Psoas muscle (tissue), 8 donors: ENCODE measurements around the gene KCND3. TPM values are rescaled to one million over a fixed set of nuclear protein-coding genes. Genes with fewer than 3 reads are reported as not detected.

Source experiments
- ATAC-seq, 4 donors: fragments of 200-7000 bp; cut with Tn5 transposase; one replicate each; pipeline ENCODE4 v1.9.1; 2020; ENCODE audit warnings: moderate library complexity in 3 of 4, mild to moderate bottlenecking in 2 of 4
- DNase-seq, 2 donors: peaks; one replicate each; pipeline ENCODE4 v3.0.0-alpha.2; 2020
- H3K27ac ChIP-seq: fragments of 200-600 bp; one replicate; pipeline ENCODE4 v1.8.0; 2022
- H3K27me3 ChIP-seq, 3 donors: fragments of 200-600 bp in 1 of 3; one replicate each; pipeline versions ENCODE4 v1.6.1 to v1.8.0; 2013 to 2022; ENCODE audit warnings: low read length in 2 of 3, mild to moderate bottlenecking in 2 of 3, moderate library complexity in 1 of 3; ENCODE audit not compliant: insufficient read depth in 3 of 3
- H3K36me3 ChIP-seq, 2 donors: fragments of 200-600 bp in 1 of 2; one replicate each; pipeline versions ENCODE4 v1.6.1 to v1.8.0; 2013 to 2022; ENCODE audit warnings: low read depth in 1 of 2, mild to moderate bottlenecking in 1 of 2, moderate library complexity in 1 of 2; ENCODE audit not compliant: insufficient read depth in 1 of 2
- H3K4me1 ChIP-seq: fragments of 200-600 bp; one replicate; pipeline ENCODE4 v1.8.0; 2022
- H3K4me3 ChIP-seq: fragments of 200-600 bp; one replicate; pipeline ENCODE4 v1.8.0; 2022; ENCODE audit warnings: mild to moderate bottlenecking
- H3K9me3 ChIP-seq: fragments of 200-600 bp; one replicate; pipeline ENCODE4 v1.8.0; 2022
- CTCF ChIP-seq: fragments of 200-600 bp; IDR thresholded peaks from one replicate; pipeline ENCODE4 v1.8.0; 2022; ENCODE audit warnings: antibody characterized with exemption
- WGBS, 3 donors: extraction: QIAGEN DNeasy Blood & Tissue Kit; methylation state at CpG; one replicate each; pipeline versions ENCODE4 v1.1.6 to v1.1.7; 2013; 5-methylcytosine and 5-hydroxymethylcytosine counted together
- intact Hi-C, 2 donors: fragments of 100-400 bp; cut with DNase I; formaldehyde crosslinking; loops; one replicate each; pipeline versions ENCODE4 v1.11.0 to v1.14.2; 2022
- polyA plus RNA-seq, 3 donors: library from polyadenylated mRNA; stranded (reverse); fragments of 200-250 nt; gene quantifications; one replicate each; pipeline ENCODE4 v1.2.3, GENCODE V29; 2013
- total RNA-seq, 4 donors: library from RNA; stranded (reverse); fragmentation: NEBNext Ultra II Directional in 2 of 4; extraction: Animal tissue kit (Norgen Biotek cat#: 25700) in 2 of 4; gene quantifications; one replicate each; pipeline versions ENCODE4 v1.2.1 to v1.2.4, GENCODE V29; 2021 to 2023
- donor health status: healthy with polysubstance abuse.
- donor health status: DM: no; HTN: no; CAD: no; lungs with moderate emphysema.
- donor health status: Bipolar disorder and iron deficiency.
- donor health status: healthy.
- donor health status: DM: yes; HTN: yes; CAD: no.
- donor health status: DM: no; HTN: no; CAD: no.
- donor health status: DM: no; HTN: no; CAD: no.
- donor health status: DM: yes; HTN: yes; CAD: no.

The KCND3 gene
- total and polyA plus RNA-seq, 7 donors, result 0.53 to 4.1 (median 1.3) TPM

GRCh38 chr1:111841746-111842145, 147.7 kb downstream of the KCND3 start:
- TF ChIP-seq CTCF, result no peak
- Histone ChIP-seq H3K27ac (no peak overlapping the region), H3K4me1 (no peaks in the 10 kb centered on the region), H3K36me3 (no peaks in the 10 kb centered on the region), H3K27me3 (no peaks in the 10 kb centered on the region), H3K4me3 (no peak overlapping the region), H3K9me3 (no peaks in the 10 kb centered on the region)
- ATAC-seq (no peak), DNase-seq (no peak)
- 91 to 96% (median 93%) methylated on average over 2 of the region's 2 CpGs for WGBS, 3 donors
- intact Hi-C loops, result no loop called here

GRCh38 chr1:111841189-111841588, 148.3 kb downstream of the KCND3 start:
- Histone ChIP-seq H3K4me1 (no peaks in the 10 kb centered on the region), H3K27ac (no peak overlapping the region), H3K36me3 (no peaks in the 10 kb centered on the region), H3K27me3 (no peaks in the 10 kb centered on the region), H3K4me3 (no peak overlapping the region), H3K9me3 (no peaks in the 10 kb centered on the region)
- ATAC-seq (no peak), DNase-seq (no peak)
- intact Hi-C loops, result no loop called here
- TF ChIP-seq CTCF, result no peak
- WGBS, 3 donors, result 86 to 89% (median 89%) methylated on average over 7 of the region's 7 CpGs

GRCh38 chr1:111837393-111837792, 152.1 kb downstream of the KCND3 start:
- Histone ChIP-seq H3K4me1 (no peaks in the 10 kb centered on the region), H3K27me3 (no peaks in the 10 kb centered on the region), H3K27ac (no peak overlapping the region), H3K9me3 (no peaks in the 10 kb centered on the region), H3K4me3 (no peak overlapping the region), H3K36me3 (no peaks in the 10 kb centered on the region)
- intact Hi-C loops, result no loop called here
- no peak for TF ChIP-seq CTCF
- no peak for DNase-seq
- peak in 2 of 4 donors; percentile 84 to 94 for ATAC-seq
- 32 to 36% (median 33%) methylated on average over 7 of the region's 7 CpGs for WGBS, 3 donors

- intact Hi-C loops, result no loop called here
- Histone ChIP-seq H3K36me3 (no peaks in the 10 kb centered on the region), H3K4me3 (no peak overlapping the region), H3K9me3 (no peaks in the 10 kb centered on the region), H3K4me1 (no peaks in the 10 kb centered on the region), H3K27me3 (no peaks in the 10 kb centered on the region), H3K27ac (no peak overlapping the region)
- 90 to 99% (median 93%) methylated on average over 7 of the region's 7 CpGs for WGBS, 3 donors
- ATAC-seq, result no peak
- no peak for TF ChIP-seq CTCF
- no peak for DNase-seq
Observed at GRCh38 chr1:111836111-111836510, 153.4 kb downstream of the KCND3 start.

GRCh38 chr1:111835514-111835913, 154.0 kb downstream of the KCND3 start:
- DNase-seq, result no peak
- intact Hi-C loops, result no loop called here
- no peak overlapping the region for H3K27ac ChIP-seq
- no peaks in the 10 kb centered on the region for H3K9me3 ChIP-seq
- no peaks in the 10 kb centered on the region for H3K4me1 ChIP-seq
- H3K36me3 ChIP-seq, result no peaks in the 10 kb centered on the region
- ATAC-seq, result no peak
- WGBS, 3 donors, result 88 to 90% (median 90%) methylated on average over 3 of the region's 3 CpGs
- H3K27me3 ChIP-seq, result no peaks in the 10 kb centered on the region
- TF ChIP-seq CTCF, result no peak
- H3K4me3 ChIP-seq, result no peak overlapping the region
